Stomach (tissue), 4 donors: ENCODE data around the gene TBC1D14.

Experiments used
- POLR2A ChIP-seq, 4 donors: fragments of 450-650 bp; IDR thresholded peaks; one replicate each; pipeline ENCODE4 v1.6.1; 2016; ENCODE audit warnings: antibody characterized with exemption in 4 of 4, control low read depth in 2 of 4, mild to moderate bottlenecking in 1 of 4, moderate library complexity in 1 of 4
- TF ChIP-seq, protein P1 (sequence below), 7 experiments: fragments of 450-650 bp in 4 of 7; fragments of 200-600 bp in 3 of 7; sonication (generic) in 3 of 7; IDR thresholded peaks; one replicate each; pipeline ENCODE4 v1.5.1; 2016 to 2019; ENCODE audit warnings: antibody characterized with exemption in 7 of 7, control low read depth in 2 of 7, mild to moderate bottlenecking in 1 of 7

DNA sequence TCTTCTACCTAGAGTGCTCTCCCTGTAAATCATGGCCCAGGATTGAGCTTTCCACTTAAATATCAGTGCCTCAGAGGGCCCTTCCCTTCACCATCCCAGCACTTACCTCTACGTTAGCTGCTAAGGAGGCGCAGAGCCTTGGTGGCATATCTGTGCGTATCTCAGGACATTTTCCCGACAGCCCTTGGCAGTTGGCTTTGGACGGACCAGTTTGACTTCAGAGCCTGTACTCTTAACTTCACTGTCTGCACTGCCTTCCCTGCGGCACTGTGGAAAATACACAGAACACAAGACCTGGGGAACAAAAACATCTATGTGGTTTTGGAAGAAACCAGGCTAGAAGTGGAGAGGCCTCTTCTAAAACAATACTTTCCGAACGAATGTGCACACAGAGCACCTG, 135.9 kb downstream of the TBC1D14 start:
- no peak for TF ChIP-seq POLR2A (IDR thresholded peaks at IDR 0.05)
- TF ChIP-seq, protein P1, sequence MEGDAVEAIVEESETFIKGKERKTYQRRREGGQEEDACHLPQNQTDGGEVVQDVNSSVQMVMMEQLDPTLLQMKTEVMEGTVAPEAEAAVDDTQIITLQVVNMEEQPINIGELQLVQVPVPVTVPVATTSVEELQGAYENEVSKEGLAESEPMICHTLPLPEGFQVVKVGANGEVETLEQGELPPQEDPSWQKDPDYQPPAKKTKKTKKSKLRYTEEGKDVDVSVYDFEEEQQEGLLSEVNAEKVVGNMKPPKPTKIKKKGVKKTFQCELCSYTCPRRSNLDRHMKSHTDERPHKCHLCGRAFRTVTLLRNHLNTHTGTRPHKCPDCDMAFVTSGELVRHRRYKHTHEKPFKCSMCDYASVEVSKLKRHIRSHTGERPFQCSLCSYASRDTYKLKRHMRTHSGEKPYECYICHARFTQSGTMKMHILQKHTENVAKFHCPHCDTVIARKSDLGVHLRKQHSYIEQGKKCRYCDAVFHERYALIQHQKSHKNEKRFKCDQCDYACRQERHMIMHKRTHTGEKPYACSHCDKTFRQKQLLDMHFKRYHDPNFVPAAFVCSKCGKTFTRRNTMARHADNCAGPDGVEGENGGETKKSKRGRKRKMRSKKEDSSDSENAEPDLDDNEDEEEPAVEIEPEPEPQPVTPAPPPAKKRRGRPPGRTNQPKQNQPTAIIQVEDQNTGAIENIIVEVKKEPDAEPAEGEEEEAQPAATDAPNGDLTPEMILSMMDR (IDR thresholded peaks at IDR 0.05), result no peak
